Activated CD4-positive, alpha-beta memory T cell treated with anti-CD3 and anti-CD28 coated beads, Interleukin-2, amount 10 ng/mL, durations not matched to agents 7 days and 5 days (primary cell): ENCODE measurements around the gene MAZ. TPM values are rescaled to one million over a fixed set of nuclear protein-coding genes. Genes with fewer than 3 reads are reported as not detected.

Experiments
- CTCF ChIA-PET: fragments of 350-600 bp; sonication (Branson Sonifier 250); formaldehyde crosslinking; loops from one replicate; lab custom pipeline; 2021; ENCODE audit warnings: antibody characterized with exemption, inconsistent platforms; lab: Charles Lee
- POLR2A ChIA-PET: fragments of 350-600 bp; sonication (Branson Sonifier 250); formaldehyde crosslinking; loops from one replicate; lab custom pipeline; 2021; ENCODE audit warnings: antibody characterized with exemption; lab: Charles Lee
- DNase-seq: peaks from one replicate; pipeline ENCODE4 v3.0.0-alpha.2; 2020
- H3K27ac Mint-ChIP-seq: one replicate; pipeline ENCODE4 v1.8.0; 2021; ENCODE audit warnings: mild to moderate bottlenecking, mixed read lengths
- H3K27me3 Mint-ChIP-seq: one replicate; pipeline ENCODE4 v1.8.0; 2021; ENCODE audit warnings: mixed read lengths
- H3K36me3 Mint-ChIP-seq: one replicate; pipeline ENCODE4 v1.8.0; 2021; ENCODE audit warnings: low read depth, mixed read lengths
- H3K4me1 Mint-ChIP-seq: one replicate; pipeline ENCODE4 v1.8.0; 2021; ENCODE audit warnings: mixed read lengths
- H3K4me3 Mint-ChIP-seq: one replicate; pipeline ENCODE4 v1.8.0; 2021; ENCODE audit warnings: mild to moderate bottlenecking, mixed read lengths
- H3K9me3 Mint-ChIP-seq: one replicate; pipeline ENCODE4 v1.8.0; 2021; ENCODE audit warnings: mixed read lengths
- total RNA-seq, 2 experiments: library from RNA; stranded (reverse); gene quantifications; one replicate each; pipeline ENCODE4 v1.2.3, GENCODE V29; 2021

Gene MAZ
- total RNA-seq, 2 experiments from 2014 or later = 365 to 376 TPM

GRCh38 chr16:29836623-29837022 lies 30.3 kb downstream of the MAZ start:
- Mint-ChIP-seq H3K4me1 (no peaks in the 10 kb centered on the region), H3K27ac (no peak overlapping the region), H3K36me3 (peaks cover 65% of the 10 kb centered on the region), H3K4me3 (no peak overlapping the region), H3K27me3 (no peaks in the 10 kb centered on the region), H3K9me3 (no peaks in the 10 kb centered on the region)
- POLR2A ChIA-PET = no interaction called here
- no peak for DNase-seq
- CTCF ChIA-PET = interaction anchor here (0.7 to 0.9 kb wide), 2 partner anchors 135 to 196 kb away, joined by 3 to 4 read pairs; no protein-coding TSS in a partner anchor

- H3K27me3 Mint-ChIP-seq = no peaks in the 10 kb centered on the region
- H3K9me3 Mint-ChIP-seq = no peaks in the 10 kb centered on the region
- no peak overlapping the region for H3K4me3 Mint-ChIP-seq
- ChIA-PET POLR2A (no interaction called here), CTCF (interaction anchor here (2.7 kb wide), 1 partner anchor 11 kb away, joined by 9 read pairs; no protein-coding TSS in a partner anchor)
- DNase-seq = no peak
- no peak overlapping the region for H3K27ac Mint-ChIP-seq
- H3K4me1 Mint-ChIP-seq = no peaks in the 10 kb centered on the region
- H3K36me3 Mint-ChIP-seq = peaks cover 65% of the 10 kb centered on the region
Measured at GRCh38 chr16:29837841-29838240, 31.5 kb downstream of the MAZ start.

- POLR2A ChIA-PET = interaction anchor here (1.0 kb wide), 1 partner anchor 11 kb away, joined by 3 read pairs; no protein-coding TSS in a partner anchor
- Mint-ChIP-seq H3K36me3 (peaks cover 62% of the 10 kb centered on the region), H3K4me1 (no peaks in the 10 kb centered on the region), H3K27ac (no peak overlapping the region), H3K27me3 (no peaks in the 10 kb centered on the region), H3K4me3 (no peak overlapping the region), H3K9me3 (no peaks in the 10 kb centered on the region)
- CTCF ChIA-PET = interaction anchor here (0.7 to 2.7 kb wide), 2 partner anchors 9 to 1480 kb away, joined by 3 to 9 read pairs; no protein-coding TSS in a partner anchor
- no peak for DNase-seq
Measured at GRCh38 chr16:29839822-29840221, 33.5 kb downstream of the MAZ start.

- H3K4me3 Mint-ChIP-seq = no peak overlapping the region
- no peaks in the 10 kb centered on the region for H3K9me3 Mint-ChIP-seq
- ChIA-PET CTCF (interaction anchor here (0.7 to 2.7 kb wide), 2 partner anchors 8 to 1480 kb away, joined by 3 to 9 read pairs; no protein-coding TSS in a partner anchor), POLR2A (no interaction called here)
- H3K4me1 Mint-ChIP-seq = no peaks in the 10 kb centered on the region
- H3K27me3 Mint-ChIP-seq = no peaks in the 10 kb centered on the region
- H3K27ac Mint-ChIP-seq = no peak overlapping the region
- peaks cover 65% of the 10 kb centered on the region for H3K36me3 Mint-ChIP-seq
- DNase-seq = no peak
Measured at GRCh38 chr16:29840240-29840639, 33.9 kb downstream of the MAZ start.

- H3K9me3 Mint-ChIP-seq = no peaks in the 10 kb centered on the region
- H3K4me1 Mint-ChIP-seq = no peaks in the 10 kb centered on the region
- no peaks in the 10 kb centered on the region for H3K27me3 Mint-ChIP-seq
- no peak for DNase-seq
- H3K36me3 Mint-ChIP-seq = peaks cover 64% of the 10 kb centered on the region
- H3K4me3 Mint-ChIP-seq = no peak overlapping the region
- POLR2A ChIA-PET = interaction anchor here (0.8 kb wide), 1 partner anchor 30 kb away, joined by 3 read pairs; no protein-coding TSS in a partner anchor
- CTCF ChIA-PET = no interaction called here
- H3K27ac Mint-ChIP-seq = no peak overlapping the region
Measured at GRCh38 chr16:29841631-29842030, 35.3 kb downstream of the MAZ start.

GRCh38 chr16:29842732-29843346 lies 36.5 kb downstream of the MAZ start:
- no peaks in the 10 kb centered on the region for H3K27me3 Mint-ChIP-seq
- H3K36me3 Mint-ChIP-seq = peaks cover 61% of the 10 kb centered on the region
- ChIA-PET POLR2A (interaction anchor here (0.7 to 1.9 kb wide), 4 partner anchors 22 to 152 kb away, joined by 3 to 7 read pairs (median 4); partner anchors contain the start of gene MVP), CTCF (interaction anchor here (0.5 to 0.9 kb wide), 2 partner anchors 17 to 141 kb away, joined by 3 read pairs; no protein-coding TSS in a partner anchor)
- no peaks in the 10 kb centered on the region for H3K9me3 Mint-ChIP-seq
- H3K4me3 Mint-ChIP-seq = no peak overlapping the region
- H3K4me1 Mint-ChIP-seq = peaks cover 4% of the 10 kb centered on the region
- H3K27ac Mint-ChIP-seq = no peak overlapping the region
- no peak for DNase-seq

GRCh38 chr16:29843931-29844330 lies 37.6 kb downstream of the MAZ start:
- Mint-ChIP-seq H3K36me3 (peaks cover 69% of the 10 kb centered on the region), H3K9me3 (no peaks in the 10 kb centered on the region), H3K27ac (no peak overlapping the region), H3K4me3 (no peak overlapping the region), H3K27me3 (no peaks in the 10 kb centered on the region), H3K4me1 (peaks cover 10% of the 10 kb centered on the region)
- ChIA-PET CTCF (interaction anchor here (1.9 kb wide), 1 partner anchor 143 kb away, joined by 4 read pairs; no protein-coding TSS in a partner anchor), POLR2A (interaction anchor here (0.7 to 1.9 kb wide), 4 partner anchors 23 to 153 kb away, joined by 3 to 7 read pairs (median 4); no protein-coding TSS in a partner anchor)
- no peak for DNase-seq

- H3K27ac Mint-ChIP-seq = no peak overlapping the region
- DNase-seq = no peak
- no peak overlapping the region for H3K4me3 Mint-ChIP-seq
- POLR2A ChIA-PET = interaction anchor here (1.1 to 3.9 kb wide), 3 partner anchors 17 to 36 kb away, joined by 3 to 15 read pairs (median 3); no protein-coding TSS in a partner anchor
- peaks cover 64% of the 10 kb centered on the region for H3K36me3 Mint-ChIP-seq
- peaks cover 10% of the 10 kb centered on the region for H3K4me1 Mint-ChIP-seq
- no peaks in the 10 kb centered on the region for H3K27me3 Mint-ChIP-seq
- CTCF ChIA-PET = interaction anchor here (1.9 kb wide), 1 partner anchor 144 kb away, joined by 4 read pairs; no protein-coding TSS in a partner anchor
- H3K9me3 Mint-ChIP-seq = no peaks in the 10 kb centered on the region
Measured at GRCh38 chr16:29844575-29845331, 38.4 kb downstream of the MAZ start.

- no peak for DNase-seq
- no peak overlapping the region for H3K27ac Mint-ChIP-seq
- POLR2A ChIA-PET = interaction anchor here (1.1 to 4.0 kb wide), 3 partner anchors 18 to 145 kb away, joined by 3 to 33 read pairs (median 15); no protein-coding TSS in a partner anchor
- peaks cover 10% of the 10 kb centered on the region for H3K4me1 Mint-ChIP-seq
- peaks cover 62% of the 10 kb centered on the region for H3K36me3 Mint-ChIP-seq
- no peaks in the 10 kb centered on the region for H3K9me3 Mint-ChIP-seq
- no peaks in the 10 kb centered on the region for H3K27me3 Mint-ChIP-seq
- H3K4me3 Mint-ChIP-seq = no peak overlapping the region
- CTCF ChIA-PET = no interaction called here
Measured at GRCh38 chr16:29845656-29846055, 39.3 kb downstream of the MAZ start.

- Mint-ChIP-seq H3K36me3 (peaks cover 51% of the 10 kb centered on the region), H3K27ac (peak overlapping the region; percentile 63), H3K4me1 (peaks cover 10% of the 10 kb centered on the region), H3K27me3 (no peaks in the 10 kb centered on the region), H3K9me3 (no peaks in the 10 kb centered on the region), H3K4me3 (no peak overlapping the region)
- CTCF ChIA-PET = interaction anchor here (0.6 to 4.0 kb wide), 41 partner anchors 9 to 237 kb away, joined by 3 to 86 read pairs (median 5); partner anchors contain the start of genes ALDOA, C16orf54, CDIPT and KCTD13
- DNase-seq = peak; percentile 85
- POLR2A ChIA-PET = interaction anchor here (0.7 to 4.0 kb wide), 15 partner anchors 9 to 183 kb away, joined by 3 to 33 read pairs (median 4); partner anchors contain the start of genes HIRIP3, KIF22, MAZ and MVP
Measured at GRCh38 chr16:29848420-29849297, 42.3 kb downstream of the MAZ start.

GRCh38 chr16:29849505-29849904 lies 43.2 kb downstream of the MAZ start:
- H3K4me3 Mint-ChIP-seq = no peak overlapping the region
- ChIA-PET POLR2A (interaction anchor here (1.7 to 4.0 kb wide), 4 partner anchors 33 to 148 kb away, joined by 4 to 33 read pairs (median 20); partner anchors contain the start of genes MAZ, PAGR1 and TMEM219), CTCF (interaction anchor here (0.5 to 4.0 kb wide), 15 partner anchors 9 to 162 kb away, joined by 3 to 86 read pairs (median 8); partner anchors contain the start of genes KCTD13, MVP, PAGR1 and TAOK2)
- no peaks in the 10 kb centered on the region for H3K27me3 Mint-ChIP-seq
- no peak for DNase-seq
- H3K36me3 Mint-ChIP-seq = peaks cover 47% of the 10 kb centered on the region
- H3K27ac Mint-ChIP-seq = no peak overlapping the region
- no peaks in the 10 kb centered on the region for H3K9me3 Mint-ChIP-seq
- H3K4me1 Mint-ChIP-seq = peaks cover 10% of the 10 kb centered on the region
